HG03025 (cell line): ENCODE data around the gene PRDM10.

Experiments used
- ATAC-seq: cut with Tn5 transposase; IDR thresholded peaks from one replicate; pipeline ENCODE4 v1.9.1; 2021; ENCODE audit warnings: mild to moderate bottlenecking, moderate library complexity; ENCODE audit not compliant: unreplicated experiment, low FRiP score

The PRDM10 gene

DNA sequence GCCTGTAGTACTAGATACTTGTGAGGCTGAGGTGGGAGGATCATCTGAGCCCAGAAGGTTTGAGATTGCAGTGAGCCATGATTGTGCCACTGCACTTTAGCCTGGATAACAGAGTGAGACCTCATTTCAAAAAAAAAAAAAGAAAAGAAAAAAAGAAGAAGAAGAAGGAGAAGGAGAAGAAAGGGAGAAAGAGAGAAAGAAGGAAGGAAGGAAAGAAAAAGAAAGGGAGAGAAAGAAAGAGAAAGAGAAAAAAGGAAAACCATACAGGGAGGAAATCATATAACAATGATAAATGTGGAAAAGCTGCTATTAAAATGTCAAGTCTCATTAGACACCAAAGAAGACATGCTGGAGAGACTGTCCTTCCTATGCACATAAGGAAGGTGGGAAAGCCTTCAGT lies 5.7 kb upstream of the PRDM10 start:
- no peak for ATAC-seq

- ATAC-seq, result no peak
Measured at GRCh38 chr11:130006929-130007328, 4.3 kb upstream of the PRDM10 start.

DNA sequence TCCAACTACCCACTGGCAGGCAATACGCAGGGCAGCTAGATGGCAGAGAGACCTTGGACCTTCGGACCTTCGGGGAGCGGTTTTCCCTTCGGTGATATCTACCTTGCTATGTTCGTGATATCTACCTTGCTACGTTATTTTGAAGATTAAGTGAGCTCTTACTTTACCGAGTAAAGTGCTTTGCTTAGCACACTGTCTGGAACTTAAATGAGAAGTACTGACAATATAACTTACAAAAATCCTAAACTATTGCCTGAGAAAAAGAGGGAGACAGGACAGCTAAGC lies 1.0 kb upstream of the PRDM10 start:
- peak; percentile 21 for ATAC-seq

DNA sequence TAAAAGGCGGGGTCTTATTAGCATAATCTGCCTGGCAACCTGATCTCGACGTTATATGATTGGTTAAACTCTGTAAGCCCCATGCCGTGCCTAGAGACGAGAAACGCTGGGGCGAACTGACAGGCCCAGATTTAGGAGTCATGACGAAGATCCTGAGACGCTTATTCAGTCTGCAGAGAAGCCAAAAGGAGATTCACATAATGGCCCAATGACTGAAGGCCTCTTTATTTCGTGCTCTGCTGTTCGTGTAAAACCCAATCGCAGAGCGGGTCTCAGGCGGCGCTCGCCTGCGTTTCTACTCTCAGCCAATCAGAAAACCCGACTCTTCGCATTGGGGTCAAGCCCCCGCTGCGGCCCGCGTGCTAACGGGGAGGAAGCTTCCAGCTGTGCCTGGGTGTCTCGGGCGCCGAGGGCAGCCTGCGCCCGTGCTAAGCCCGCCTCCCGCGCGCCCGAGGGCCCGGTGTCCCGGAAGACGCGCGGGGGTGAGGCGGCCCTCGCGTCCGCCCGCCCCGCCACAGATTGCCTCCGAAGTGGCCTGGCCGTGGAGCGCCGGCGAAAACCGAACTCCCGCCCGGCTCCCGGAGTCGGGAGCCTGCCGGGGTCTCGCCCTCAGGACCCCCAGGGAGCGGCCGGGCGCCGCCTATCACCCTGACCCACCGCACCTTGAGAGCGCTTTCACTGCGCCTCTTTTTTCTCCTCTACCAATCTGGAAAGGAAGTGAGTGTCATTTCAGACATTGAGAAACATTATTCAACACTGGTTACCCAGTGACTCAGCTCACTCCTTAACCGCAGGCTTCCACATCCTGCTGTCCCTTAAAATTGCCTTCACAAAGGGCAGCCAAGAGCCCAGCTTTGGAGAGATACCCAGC lies 446 bp upstream of the PRDM10 start:
- ATAC-seq, result peak; percentile 80

DNA sequence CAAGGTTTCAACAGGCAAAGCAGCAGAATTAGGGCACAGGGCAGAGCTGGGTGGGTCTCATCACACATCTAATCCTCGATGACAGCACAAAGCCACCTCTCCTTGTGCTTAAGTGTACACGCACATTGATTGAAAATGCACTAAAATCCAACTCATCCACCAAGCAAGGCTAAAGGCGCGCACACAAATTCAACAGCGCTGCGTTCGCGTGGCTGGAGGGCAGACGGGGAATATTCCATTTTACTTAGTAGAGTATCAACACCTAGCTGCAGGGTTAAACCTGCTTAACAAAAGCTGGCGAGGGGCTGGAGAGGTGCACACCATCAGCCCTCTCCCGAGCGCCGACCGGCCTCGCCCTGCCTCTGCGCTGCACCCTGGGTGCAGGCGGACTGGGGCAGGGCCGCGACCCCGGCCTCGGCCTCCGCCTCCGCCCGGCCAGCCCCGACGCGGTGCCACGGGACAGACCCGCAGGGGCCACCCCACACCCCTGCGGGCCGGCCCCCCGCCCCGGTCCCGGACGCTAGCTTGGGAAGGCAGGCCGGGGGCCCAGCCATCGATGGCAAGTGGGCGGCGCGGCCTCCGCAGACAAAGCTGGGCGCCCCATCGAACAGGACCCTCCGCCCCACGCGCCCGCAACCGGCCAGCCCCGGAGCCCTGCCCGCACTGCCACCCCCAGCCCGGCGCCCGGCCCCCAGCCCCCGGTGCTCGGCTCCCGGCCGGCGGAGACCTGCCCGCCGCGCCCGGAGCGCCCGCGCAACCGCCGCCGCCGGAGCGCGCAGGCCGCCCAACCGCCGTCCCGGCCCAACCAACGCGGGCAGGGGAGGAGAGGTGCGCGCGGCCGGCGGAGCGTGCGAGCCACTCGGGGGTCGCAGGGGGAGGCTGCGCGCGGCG lies 929 bp downstream of the PRDM10 start:
- peak; percentile 29 for ATAC-seq

DNA sequence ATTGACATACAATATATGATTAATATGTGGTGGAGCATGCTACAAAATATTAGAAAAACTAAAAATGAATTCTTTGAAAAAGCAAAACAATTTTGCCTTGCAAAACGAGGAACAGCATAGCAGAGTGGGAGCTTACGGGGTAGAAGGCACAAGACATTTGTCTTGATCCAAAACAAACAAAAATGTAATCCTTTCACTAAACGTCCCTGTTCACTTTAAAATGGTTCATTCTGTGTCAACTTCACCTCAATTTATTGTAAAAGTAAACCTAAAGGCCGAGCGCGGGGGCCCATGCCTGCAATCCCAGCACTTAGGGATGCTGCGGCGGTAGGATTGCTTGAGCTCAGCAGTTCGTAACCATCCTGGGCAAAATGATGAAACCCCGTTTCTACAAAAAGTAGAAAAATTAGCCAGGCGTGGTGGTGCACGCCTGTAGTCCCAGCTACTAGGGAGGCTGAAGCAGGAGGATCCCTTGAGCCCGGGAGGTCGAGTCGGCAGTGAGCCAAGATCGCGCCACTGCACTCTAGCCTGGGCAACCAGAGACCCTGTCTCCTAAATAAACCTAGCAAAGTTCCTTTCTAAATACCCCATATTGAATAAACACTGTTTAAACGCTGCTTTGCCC lies 2.0 kb downstream of the PRDM10 start:
- ATAC-seq, result no peak

DNA sequence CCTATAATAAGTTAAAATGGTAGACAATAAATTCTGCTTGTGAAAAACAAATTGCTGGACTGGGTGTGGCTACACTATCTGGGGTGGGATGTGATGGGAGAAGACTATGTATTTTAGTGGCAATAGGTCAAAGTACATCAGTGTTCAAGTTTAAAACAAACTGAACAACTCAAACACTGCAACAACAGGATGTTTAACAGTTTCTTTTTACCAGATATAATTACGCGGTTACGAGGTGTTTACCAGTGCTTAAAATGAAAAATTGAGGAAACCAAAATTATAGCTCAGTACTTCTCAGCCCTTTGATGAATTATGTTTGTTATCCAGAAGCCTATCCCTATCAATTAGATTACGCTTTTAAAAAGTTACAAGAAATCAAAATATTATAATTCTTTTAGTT lies 3.2 kb downstream of the PRDM10 start:
- ATAC-seq, result no peak

DNA sequence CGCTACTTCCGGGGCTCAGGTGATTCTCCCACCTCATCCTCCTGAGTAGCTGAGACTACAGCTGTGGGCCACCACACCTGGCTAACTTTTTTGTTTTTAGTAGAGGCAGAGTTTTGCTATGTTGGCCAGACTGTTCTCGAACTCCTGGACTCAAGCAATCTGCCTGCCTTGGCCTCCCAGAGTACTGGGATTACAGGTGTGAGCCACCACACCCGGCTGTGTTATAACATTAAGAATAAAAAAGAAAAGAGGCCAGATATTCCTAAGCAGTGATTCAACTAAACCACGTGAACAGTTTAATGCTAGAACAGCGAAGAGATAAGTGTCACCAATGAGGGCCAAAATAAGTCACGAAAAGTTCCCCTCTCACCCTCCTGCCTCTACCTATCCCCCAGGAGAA lies 3.7 kb downstream of the PRDM10 start:
- ATAC-seq, result no peak

GRCh38 chr11:129998107-129998506 lies 4.5 kb downstream of the PRDM10 start:
- ATAC-seq, result no peak

DNA sequence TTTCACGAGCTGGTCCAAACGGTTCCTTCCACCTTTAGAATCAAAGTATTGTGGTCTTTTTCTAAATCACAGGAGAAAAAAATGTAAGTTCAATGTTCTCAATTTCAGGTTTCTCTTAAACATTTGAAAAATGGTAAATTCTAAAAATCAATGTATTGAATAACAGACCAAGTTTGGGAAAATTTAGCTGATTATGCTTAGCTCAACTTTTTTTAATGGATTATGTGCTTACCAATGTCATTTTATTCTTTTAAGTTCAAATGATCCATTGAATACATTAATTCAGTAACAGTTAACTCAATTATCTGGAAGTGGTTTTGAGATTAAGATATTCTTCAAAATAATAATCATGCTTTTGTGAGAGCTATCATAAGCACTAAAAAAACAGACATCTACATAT lies 5.1 kb downstream of the PRDM10 start:
- ATAC-seq, result no peak

- no peak for ATAC-seq
Measured at GRCh38 chr11:129996113-129996870, 6.3 kb downstream of the PRDM10 start.

DNA sequence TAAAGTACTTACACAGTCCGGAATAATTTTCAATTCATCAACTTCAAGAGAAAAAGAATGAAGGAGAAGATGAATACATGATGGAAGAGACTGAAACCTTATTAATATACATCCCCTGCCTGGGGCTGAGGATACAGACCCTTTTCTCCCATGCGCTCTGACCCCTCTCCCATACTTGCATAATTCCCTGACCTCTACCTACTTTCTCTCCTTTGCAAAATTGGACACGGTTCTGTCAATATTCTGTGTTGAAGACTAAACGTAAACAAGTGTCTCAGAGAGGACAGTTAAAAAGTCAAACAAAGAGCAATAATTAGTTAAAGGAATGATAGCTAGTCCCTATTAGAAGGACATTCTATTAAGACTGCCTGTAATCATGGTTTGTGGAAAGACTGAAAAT lies 7.5 kb downstream of the PRDM10 start:
- ATAC-seq, result no peak

- ATAC-seq, result no peak
Measured at GRCh38 chr11:129992161-129992944, 10.3 kb downstream of the PRDM10 start.

DNA sequence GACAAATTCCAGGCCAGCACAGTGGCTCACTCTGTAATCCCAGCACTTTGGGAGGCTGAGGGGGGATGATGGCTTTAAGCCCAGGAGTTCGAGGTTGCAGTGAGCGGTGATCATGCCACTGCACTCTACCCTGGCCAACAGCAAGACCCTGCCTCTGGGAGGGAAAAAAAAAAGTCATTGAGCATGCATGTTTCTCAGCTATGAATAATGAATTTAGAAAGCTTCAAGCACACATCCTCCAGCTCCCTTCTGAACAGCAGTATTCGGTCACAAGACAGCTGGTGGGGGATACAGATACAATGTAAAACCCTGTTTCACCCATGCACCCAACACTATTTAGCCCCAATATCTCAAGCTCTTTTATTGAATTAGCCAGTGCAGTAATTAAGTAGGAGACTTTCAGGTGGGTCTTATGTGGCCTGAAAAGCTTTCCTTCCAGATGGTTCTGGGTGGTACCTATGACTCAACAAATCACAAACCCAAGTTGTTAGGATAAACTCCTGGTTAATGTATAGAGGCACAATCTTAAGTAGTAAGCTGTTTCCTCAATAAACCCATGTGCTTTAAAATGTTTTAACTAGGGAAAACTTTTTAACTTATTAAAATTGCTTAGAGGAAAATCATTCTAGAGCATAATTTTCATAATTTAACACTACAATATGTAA lies 13.4 kb downstream of the PRDM10 start:
- no peak for ATAC-seq

DNA sequence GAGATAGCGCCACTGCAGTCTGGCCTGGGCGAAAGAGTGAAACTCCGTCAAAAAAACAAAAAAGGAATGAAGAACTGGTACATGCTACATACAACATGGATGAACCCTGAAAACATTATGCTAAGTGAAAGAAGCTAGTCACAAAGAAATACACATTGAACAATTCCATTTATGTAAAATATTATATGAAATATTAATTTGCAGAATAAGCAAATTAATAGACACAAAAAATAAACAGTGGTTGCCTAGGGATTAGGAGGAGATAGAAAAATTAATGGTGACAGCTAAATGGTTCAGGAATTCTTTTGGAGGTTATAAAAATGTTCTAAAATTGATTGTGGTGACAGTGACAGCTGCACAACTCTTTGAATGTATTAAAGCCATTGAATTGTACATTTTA lies 14.7 kb downstream of the PRDM10 start:
- no peak for ATAC-seq

DNA sequence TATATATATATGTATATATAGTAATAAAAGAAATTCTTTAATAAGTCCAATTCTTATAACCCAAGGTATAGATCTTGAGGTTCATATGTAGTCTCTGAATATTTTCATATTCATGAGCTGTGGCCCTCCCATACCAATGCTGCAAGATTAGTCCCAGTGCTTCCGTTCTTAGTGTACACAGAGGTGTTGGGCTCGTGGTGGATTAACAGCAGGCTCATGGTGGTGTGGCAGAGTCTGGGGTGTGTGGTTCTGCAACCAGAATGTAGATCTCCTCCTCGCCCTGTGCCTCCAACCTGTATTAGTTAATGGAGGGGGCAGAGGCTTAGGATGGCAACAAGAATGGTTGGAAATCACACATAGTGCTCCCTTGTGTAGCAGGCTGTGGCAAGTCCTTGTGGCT lies 16.8 kb downstream of the PRDM10 start:
- no peak for ATAC-seq

GRCh38 chr11:129980086-129980485 lies 22.5 kb downstream of the PRDM10 start:
- no peak for ATAC-seq

- no peak for ATAC-seq
Measured at GRCh38 chr11:129979046-129979605, 23.5 kb downstream of the PRDM10 start.

DNA sequence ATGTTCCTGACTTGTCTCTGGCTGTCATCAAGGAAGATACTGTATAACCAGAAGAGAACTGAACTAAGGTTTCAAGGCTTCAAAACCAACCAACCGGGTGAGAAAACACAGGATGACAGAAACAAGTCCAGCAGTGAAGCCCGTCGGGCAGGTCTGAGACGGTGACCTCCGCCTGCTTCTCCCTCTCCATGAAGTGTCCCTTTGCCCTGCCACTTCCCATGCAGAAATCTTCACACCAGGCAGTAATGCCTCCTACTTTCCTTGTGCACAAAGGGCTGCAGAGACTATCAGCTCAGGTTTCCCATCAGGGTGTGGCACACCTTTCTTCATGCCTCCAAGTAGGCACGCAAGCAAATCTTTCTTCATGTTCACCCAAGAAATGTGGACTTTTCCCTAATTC lies 24.2 kb downstream of the PRDM10 start:
- no peak for ATAC-seq
